DOHH2 (cell line): ENCODE data around the gene KDM4C.

Experiments
- CTCF ChIP-seq: fragments of 200-600 bp; sonication (generic); IDR thresholded peaks from one replicate; pipeline ENCODE4 v1.5.1; 2014; ENCODE audit warnings: antibody characterized with exemption, mild to moderate bottlenecking, low read depth, low read length; ENCODE audit not compliant: poor library complexity, severe bottlenecking
- EZH2phosphoT487 ChIP-seq: fragments of 200-600 bp; sonication (generic); IDR thresholded peaks from 2 replicates; pipeline ENCODE4 v1.6.1; 2017; ENCODE audit warnings: borderline replicate concordance, mild to moderate bottlenecking, antibody characterized with exemption, low read length, moderate library complexity, mixed read lengths

DNA sequence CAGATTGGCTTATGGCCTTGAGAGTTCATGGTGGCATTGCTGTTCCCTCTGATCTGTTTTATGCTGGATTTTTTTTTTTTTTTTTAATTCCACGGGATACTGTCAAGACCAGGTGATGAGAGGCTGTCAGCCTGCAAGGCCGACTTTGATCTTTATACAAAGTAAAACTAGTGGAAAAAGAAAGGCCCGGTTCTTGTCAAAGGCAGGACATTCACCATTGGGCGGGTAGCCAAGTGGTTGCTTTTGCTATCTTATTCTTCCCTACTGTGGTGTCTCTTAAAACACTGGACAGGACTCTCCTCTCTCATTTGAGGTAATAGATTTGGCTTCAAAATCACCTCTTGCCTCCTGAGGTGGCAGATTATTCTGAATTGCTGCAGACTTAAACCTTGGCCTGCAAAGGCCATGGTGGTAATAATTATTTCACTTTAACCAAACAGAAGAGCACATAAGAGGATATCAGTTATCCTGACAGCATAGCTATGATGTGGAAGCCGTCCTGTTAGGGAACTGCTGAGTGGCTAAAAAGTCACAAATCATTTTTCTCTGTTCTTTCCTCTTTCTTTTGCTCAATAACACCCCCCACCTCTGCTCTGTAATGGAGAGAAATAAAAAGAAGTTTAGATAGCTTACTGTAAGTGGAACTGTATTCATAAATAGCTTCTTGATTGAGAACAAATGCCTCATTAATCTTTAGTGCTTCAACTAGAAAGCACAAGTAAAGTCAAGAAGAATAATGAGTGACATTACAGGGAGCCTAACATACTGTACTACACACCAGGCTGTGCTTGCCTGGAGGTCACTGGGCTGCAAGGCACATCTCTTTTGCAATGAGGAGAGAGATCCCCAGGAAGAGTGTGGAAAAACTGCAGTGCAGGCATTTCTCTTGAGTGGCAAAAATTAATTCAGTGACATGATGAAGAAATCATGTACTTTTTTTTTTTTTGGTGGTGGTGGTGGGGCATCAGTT, 275.6 kb downstream of the KDM4C start:
- no peak for TF ChIP-seq EZH2phosphoT487
- TF ChIP-seq CTCF, result no peak
